ENCODE measurements around the gene CCHCR1. TPM values are rescaled to one million over a fixed set of nuclear protein-coding genes. Genes with fewer than 3 reads are reported as not detected.

The CCHCR1 gene
- total and polyA plus RNA-seq, 2 donors from 2014 or later, result 24.1 to 26.2 TPM

GRCh38 chr6:31129130-31129529 lies 28.5 kb downstream of the CCHCR1 start:
- FAIRE-seq (no peak), DNase-seq (no peak)
- Histone ChIP-seq H3K4me3 (ENCODE audit: low read length in 3 of 3) (no peak overlapping the region), H3K27me3 (ENCODE audit: control insufficient read depth, insufficient read depth, low read length) (no peaks in the 10 kb centered on the region), H3K36me3 (ENCODE audit: control insufficient read depth in 2 of 3, insufficient read depth in 3 of 3, low read length in 3 of 3) (no peaks in the 10 kb centered on the region), H3K9ac (ENCODE audit: low read length in 3 of 3) (no peak overlapping the region), H3K27ac (ENCODE audit: low read depth in 2 of 2, low read length in 2 of 2) (no peak overlapping the region), H3K9me3 (ENCODE audit: control insufficient read depth in 2 of 3, insufficient read depth in 1 of 3, low read length in 3 of 3) (no peaks in the 10 kb centered on the region), H3K4me1 (ENCODE audit: control insufficient read depth in 2 of 3, insufficient read depth in 2 of 3, low read depth in 1 of 3, low read length in 3 of 3) (no peaks in the 10 kb centered on the region)
- TF ChIP-seq CTCF (IDR thresholded peaks at IDR 0.05; ENCODE audit: borderline replicate concordance, extremely low read depth, insufficient read depth), result no peak
- intact Hi-C loops (cut with DNase I), result no loop called here

- TF ChIP-seq CTCF (IDR thresholded peaks at IDR 0.05; ENCODE audit: borderline replicate concordance, extremely low read depth, insufficient read depth), result peak; percentile 61
- Histone ChIP-seq H3K4me3 (ENCODE audit: low read length in 3 of 3) (no peak overlapping the region), H3K27me3 (ENCODE audit: control insufficient read depth, insufficient read depth, low read length) (no peaks in the 10 kb centered on the region), H3K36me3 (ENCODE audit: control insufficient read depth in 2 of 3, insufficient read depth in 3 of 3, low read length in 3 of 3) (no peaks in the 10 kb centered on the region), H3K9ac (ENCODE audit: low read length in 3 of 3) (no peak overlapping the region), H3K4me1 (ENCODE audit: control insufficient read depth in 2 of 3, insufficient read depth in 2 of 3, low read depth in 1 of 3, low read length in 3 of 3) (peaks cover 0 to 1% (median 0%) of the 10 kb centered on the region in 3 donors), H3K9me3 (ENCODE audit: control insufficient read depth in 2 of 3, insufficient read depth in 1 of 3, low read length in 3 of 3) (no peaks in the 10 kb centered on the region), H3K27ac (ENCODE audit: low read depth in 2 of 2, low read length in 2 of 2) (no peak overlapping the region)
- DNase-seq (peak in 4 of 5 donors; percentile 61 to 74 (median 66)), FAIRE-seq (no peak)
- intact Hi-C loops (cut with DNase I), result no loop called here
Observed at GRCh38 chr6:31128093-31128676, 29.4 kb downstream of the CCHCR1 start.

- peaks cover 0 to 11% (median 0%) of the 10 kb centered on the region in 3 donors for H3K4me1 ChIP-seq (ENCODE audit: control insufficient read depth in 2 of 3, insufficient read depth in 2 of 3, low read depth in 1 of 3, low read length in 3 of 3)
- intact Hi-C loops (cut with DNase I), result no loop called here
- FAIRE-seq (no peak), DNase-seq (no peak)
- no peak overlapping the region for H3K9ac ChIP-seq (ENCODE audit: low read length in 3 of 3)
- H3K36me3 ChIP-seq (ENCODE audit: control insufficient read depth in 2 of 3, insufficient read depth in 3 of 3, low read length in 3 of 3), result no peaks in the 10 kb centered on the region
- H3K4me3 ChIP-seq (ENCODE audit: low read length in 3 of 3), result no peak overlapping the region
- TF ChIP-seq CTCF (IDR thresholded peaks at IDR 0.05; ENCODE audit: borderline replicate concordance, extremely low read depth, insufficient read depth), result no peak
- H3K27ac ChIP-seq (ENCODE audit: low read depth in 2 of 2, low read length in 2 of 2), result no peak overlapping the region
- no peaks in the 10 kb centered on the region for H3K9me3 ChIP-seq (ENCODE audit: control insufficient read depth in 2 of 3, insufficient read depth in 1 of 3, low read length in 3 of 3)
- H3K27me3 ChIP-seq (ENCODE audit: control insufficient read depth, insufficient read depth, low read length), result no peaks in the 10 kb centered on the region
Observed at GRCh38 chr6:31126396-31127175, 31.0 kb downstream of the CCHCR1 start.

All from kidney (tissue), 14 donors.